GM10248 (cell line): ENCODE results near the gene MPPED1.

ENCODE experiments used
- CTCF ChIA-PET: fragments of 300-600 bp; sonication (Branson Sonifier 250); formaldehyde crosslinking; extraction: SDS; loops from one replicate; lab custom pipeline; 2021; ENCODE audit warnings: antibody characterized with exemption; lab: Yijun Ruan, JAX
- POLR2A ChIA-PET: fragments of 350-650 bp; sonication (Branson Sonifier 250); formaldehyde crosslinking; extraction: SDS; loops from one replicate; lab custom pipeline; 2020; ENCODE audit warnings: antibody characterized with exemption; lab: Yijun Ruan, JAX
- DNase-seq: peaks from one replicate; pipeline ENCODE4 v3.0.0; 2012; ENCODE audit errors: extremely low spot score
- CTCF ChIP-seq: IDR thresholded peaks from 2 replicates; pipeline ENCODE4 v1.5.1; 2012; ENCODE audit warnings: mild to moderate bottlenecking, low read depth; ENCODE audit errors: extremely low read depth, missing control alignments, control extremely low read depth

The MPPED1 gene

GRCh38 chr22:43502306-43502874 is 90.6 kb downstream of the MPPED1 start:
- no peak for DNase-seq
- no peak for TF ChIP-seq CTCF
- ChIA-PET CTCF (no interaction called here), POLR2A (no interaction called here)

- ChIA-PET POLR2A (no interaction called here), CTCF (no interaction called here)
- no peak for TF ChIP-seq CTCF
- no peak for DNase-seq
Observed at GRCh38 chr22:43504068-43504467, 92.3 kb downstream of the MPPED1 start.

DNA sequence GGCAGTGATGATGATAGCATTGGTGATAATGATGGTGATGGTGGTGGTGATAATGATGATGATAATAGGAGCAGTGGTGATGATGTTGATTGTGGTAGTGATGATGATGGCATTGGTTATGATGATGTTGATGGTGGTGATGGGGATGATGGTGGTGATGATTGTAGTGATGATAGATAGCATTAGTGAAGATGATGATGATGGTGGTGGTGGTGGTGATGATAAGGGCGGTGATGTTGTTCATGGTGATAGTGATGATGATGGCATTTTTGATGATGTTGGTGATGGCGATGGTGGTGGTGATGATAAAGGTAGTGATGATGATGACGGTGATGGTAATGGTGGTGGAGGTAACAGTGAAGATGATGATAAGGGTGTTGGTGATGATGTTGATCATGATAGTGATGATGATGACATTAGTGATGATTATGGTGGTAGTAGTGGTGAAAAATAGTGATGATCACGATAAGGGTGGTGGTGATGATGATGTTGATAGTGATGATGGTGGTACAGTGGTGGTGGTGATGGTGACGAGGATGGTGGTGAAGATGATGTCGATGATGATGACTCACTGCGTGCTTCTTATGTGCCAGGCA is 93.0 kb downstream of the MPPED1 start:
- no peak for TF ChIP-seq CTCF
- no peak for DNase-seq
- CTCF ChIA-PET: no interaction called here
- POLR2A ChIA-PET: no interaction called here

DNA sequence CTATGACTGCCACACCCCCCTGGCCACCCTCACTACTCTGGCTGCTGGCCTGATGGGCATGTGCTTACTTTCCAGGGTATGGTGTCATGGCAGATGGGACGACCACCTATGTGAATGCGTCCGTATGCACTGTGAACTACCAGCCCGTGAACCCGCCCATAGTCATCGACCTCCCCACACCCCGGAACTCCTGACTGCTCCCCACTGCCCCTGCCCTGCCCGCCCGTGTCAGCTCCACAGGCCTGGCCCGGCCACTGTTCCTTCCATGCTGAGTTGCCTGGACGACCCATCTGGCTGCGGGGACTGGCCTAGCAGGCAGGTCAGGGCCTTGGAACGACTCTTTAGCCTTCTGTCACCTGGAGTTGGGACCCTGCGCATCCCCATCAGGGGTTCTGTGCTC is 93.6 kb downstream of the MPPED1 start:
- ChIA-PET POLR2A (no interaction called here), CTCF (no interaction called here)
- no peak for TF ChIP-seq CTCF
- no peak for DNase-seq

GRCh38 chr22:43505896-43506295 is 94.1 kb downstream of the MPPED1 start:
- no peak for TF ChIP-seq CTCF
- CTCF ChIA-PET: no interaction called here
- no peak for DNase-seq
- POLR2A ChIA-PET: no interaction called here

DNA sequence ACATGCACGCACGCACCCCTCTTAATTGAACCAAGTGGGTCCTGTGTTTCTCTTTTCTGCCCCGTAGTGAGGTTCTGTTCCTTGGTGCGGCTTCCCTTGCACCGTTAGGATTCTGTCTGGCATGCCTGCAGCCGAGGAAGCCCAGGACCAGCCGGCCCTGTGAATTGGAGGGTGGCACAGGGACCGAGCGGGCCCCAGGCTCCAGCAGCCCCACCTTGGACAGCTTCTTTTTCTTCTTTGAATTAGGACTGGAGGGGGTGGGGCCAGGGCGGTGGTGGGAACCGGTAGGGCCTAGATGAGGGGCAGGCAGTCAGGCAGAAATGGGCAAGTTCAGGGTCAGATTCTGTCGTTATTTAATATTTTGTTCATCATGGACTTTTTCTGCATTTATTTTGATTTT is 94.7 kb downstream of the MPPED1 start:
- ChIA-PET CTCF (no interaction called here), POLR2A (no interaction called here)
- TF ChIP-seq CTCF: no peak
- DNase-seq: no peak

- CTCF ChIA-PET: no interaction called here
- no peak for DNase-seq
- POLR2A ChIA-PET: no interaction called here
- no peak for TF ChIP-seq CTCF
Observed at GRCh38 chr22:43507235-43507634, 95.4 kb downstream of the MPPED1 start.
